CD4-positive, alpha-beta T cell (primary cell): ENCODE measurements around the gene NAIF1. TPM values are rescaled to one million over a fixed set of nuclear protein-coding genes. Genes with fewer than 3 reads are reported as not detected.

ENCODE experiments used
- ATAC-seq: fragments of 200-7000 bp; cut with Tn5 transposase; one replicate; pipeline ENCODE4 v1.10.0; 2022; ENCODE audit warnings: mild to moderate bottlenecking; ENCODE audit not compliant: poor library complexity
- CTCF ChIA-PET: fragments of 350-600 bp; sonication (Branson Sonifier 250); formaldehyde crosslinking; loops from one replicate; lab custom pipeline; 2021; ENCODE audit warnings: antibody characterized with exemption, inconsistent platforms; lab: Charles Lee
- POLR2A ChIA-PET: fragments of 350-600 bp; sonication (Branson Sonifier 250); formaldehyde crosslinking; loops from one replicate; lab custom pipeline; 2021; ENCODE audit warnings: antibody characterized with exemption, inconsistent platforms; lab: Charles Lee
- DNase-seq, 14 experiments: peaks; one replicate each; pipeline ENCODE4 v3.0.0-alpha.2; 2013 to 2020; ENCODE audit warnings: mixed read lengths in 2 of 14
- H3K27ac ChIP-seq, 2 donors: one replicate each; pipeline versions ENCODE4 v1.5.1 to v1.7.0; 2013; ENCODE audit warnings: low read length in 2 of 2, low read depth in 1 of 2, mild to moderate bottlenecking in 1 of 2
- H3K27me3 ChIP-seq, 2 experiments: 1 replicate in 1 of 2; 2 replicates in 1 of 2; pipeline versions ENCODE4 v1.6.1 to v1.7.0; 2013; ENCODE audit warnings: low read length in 2 of 2, control low read depth in 1 of 2, mild to moderate bottlenecking in 1 of 2, moderate library complexity in 1 of 2; ENCODE audit not compliant: insufficient read depth in 2 of 2, control insufficient read depth in 1 of 2
- H3K36me3 ChIP-seq: one replicate; pipeline ENCODE4 v1.6.1; 2013; ENCODE audit warnings: low read length, control low read depth; ENCODE audit not compliant: insufficient read depth
- H3K4me1 ChIP-seq: one replicate; pipeline ENCODE4 v1.6.1; 2013; ENCODE audit warnings: low read length, control low read depth; ENCODE audit not compliant: insufficient read depth
- H3K4me3 ChIP-seq: one replicate; pipeline ENCODE4 v1.5.1; 2013; ENCODE audit warnings: mild to moderate bottlenecking, low read length, moderate library complexity
- H3K9me3 ChIP-seq, 2 experiments: 1 replicate in 1 of 2; 2 replicates in 1 of 2; pipeline versions ENCODE4 v1.6.1 to v1.7.0; 2013; ENCODE audit warnings: low read length in 2 of 2, mild to moderate bottlenecking in 2 of 2, control low read depth in 1 of 2, moderate library complexity in 1 of 2; ENCODE audit not compliant: control insufficient read depth in 1 of 2, insufficient read depth in 1 of 2
- H3K27ac Mint-ChIP-seq: one replicate; pipeline ENCODE4 v1.8.0; 2020; ENCODE audit warnings: mixed read lengths
- H3K27me3 Mint-ChIP-seq: one replicate; pipeline ENCODE4 v1.8.0; 2021; ENCODE audit warnings: mixed read lengths
- H3K36me3 Mint-ChIP-seq: one replicate; pipeline ENCODE4 v1.8.0; 2021; ENCODE audit warnings: low read depth, mixed read lengths
- H3K4me1 Mint-ChIP-seq: one replicate; pipeline ENCODE4 v1.8.0; 2021; ENCODE audit warnings: low read depth, mixed read lengths
- H3K4me3 Mint-ChIP-seq: one replicate; pipeline ENCODE4 v1.8.0; 2020; ENCODE audit warnings: mild to moderate bottlenecking, mixed read lengths
- H3K9me3 Mint-ChIP-seq: one replicate; pipeline ENCODE4 v1.8.0; 2020; ENCODE audit warnings: mixed read lengths
- CTCF ChIP-seq: fragments of 200-600 bp; IDR thresholded peaks from one replicate; pipeline ENCODE4 v1.8.0; 2022; ENCODE audit warnings: antibody characterized with exemption, mild to moderate bottlenecking
- intact Hi-C, 2 experiments: fragments of 100-400 bp; cut with DNase I in 1 of 2; cut with micrococcal nuclease in 1 of 2; formaldehyde crosslinking; loops; one replicate each; pipeline versions ENCODE4 v1.15.1 to v1.9.0; 2023 to 2025; cut with DNase I, micrococcal nuclease
- total RNA-seq, 174 experiments: library from RNA in 2 of 174; stranded (reverse) in 2 of 174; gene quantifications; one replicate each; pipeline ENCODE4 v1.2.3 and lab custom pipeline; 2021 to 2026

Gene NAIF1
- total RNA-seq, 2 experiments from 2014 or later = 11.5 to 16.8 TPM

GRCh38 chr9:128115187-128116103 lies 48.3 kb upstream of the NAIF1 start:
- H3K27ac Mint-ChIP-seq = no peak overlapping the region
- peaks cover 6% of the 10 kb centered on the region for H3K4me1 Mint-ChIP-seq
- CTCF ChIA-PET = interaction anchor here (1.0 kb wide), 1 partner anchor 13 kb away, joined by 3 read pairs; no protein-coding TSS in a partner anchor

GRCh38 chr9:128114326-128115186 lies 47.4 kb upstream of the NAIF1 start:
- Histone ChIP-seq H3K27me3 (no peaks in the 10 kb centered on the region), H3K27ac (no peak overlapping the region), H3K9me3 (peaks cover 0 to 5% of the 10 kb centered on the region in 2 experiments), H3K4me3 (no peak overlapping the region), H3K36me3 (peaks cover 13% of the 10 kb centered on the region), H3K4me1 (peaks cover 15% of the 10 kb centered on the region)
- Mint-ChIP-seq H3K4me3 (no peak overlapping the region), H3K27ac (no peak overlapping the region), H3K4me1 (peaks cover 8% of the 10 kb centered on the region), H3K9me3 (no peaks in the 10 kb centered on the region), H3K27me3 (no peaks in the 10 kb centered on the region), H3K36me3 (peaks cover 28% of the 10 kb centered on the region)
- no peak for TF ChIP-seq CTCF
- no peak for DNase-seq
- no peak for ATAC-seq
- ChIA-PET CTCF (no interaction called here), POLR2A (interaction anchor here (0.9 to 1.2 kb wide), 2 partner anchors 42 to 138 kb away, joined by 3 to 4 read pairs; no protein-coding TSS in a partner anchor)
- intact Hi-C loops = loop anchor here (5.0 to 10.0 kb wide), 4 partner anchors 77 to 177 kb away; partner anchors contain the start of gene DPM2 (in 1 of the 2)

More at GRCh38 chr9:128115187-128116103, 48.3 kb upstream of the NAIF1 start:
- Histone ChIP-seq H3K27me3 (no peaks in the 10 kb centered on the region), H3K36me3 (peaks cover 13% of the 10 kb centered on the region), H3K27ac (no peak overlapping the region), H3K4me1 (peaks cover 15% of the 10 kb centered on the region), H3K9me3 (peaks cover 0 to 5% of the 10 kb centered on the region in 2 experiments), H3K4me3 (no peak overlapping the region)
- no peak for TF ChIP-seq CTCF
- Mint-ChIP-seq H3K4me3 (no peak overlapping the region), H3K27me3 (no peaks in the 10 kb centered on the region), H3K36me3 (peaks cover 22% of the 10 kb centered on the region), H3K9me3 (no peaks in the 10 kb centered on the region)
- ATAC-seq = no peak
- peak in 2 of 14 experiments; percentile 55 to 69 for DNase-seq
- intact Hi-C loops = loop anchor here (2.0 to 10.0 kb wide), 5 partner anchors 59 to 178 kb away; partner anchors contain the start of gene DPM2 (in 1 of the 2)
- POLR2A ChIA-PET = interaction anchor here (0.9 to 1.2 kb wide), 2 partner anchors 43 to 139 kb away, joined by 3 to 4 read pairs; no protein-coding TSS in a partner anchor
